LNCAP (cell line): ENCODE measurements around the gene FEV.

Experiments used
- CTCF ChIP-seq: fragments of 450-650 bp; IDR thresholded peaks from 2 replicates; pipeline ENCODE4 v1.5.1; 2017; ENCODE audit warnings: mild to moderate bottlenecking

The FEV gene

GRCh38 chr2:218953366-218953954 is 31.5 kb downstream of the FEV start:
- TF ChIP-seq CTCF: no peak

- TF ChIP-seq CTCF: no peak
Measured at GRCh38 chr2:218952160-218952559, 32.8 kb downstream of the FEV start.

- no peak for TF ChIP-seq CTCF
Measured at GRCh38 chr2:218946621-218947020, 38.4 kb downstream of the FEV start.

- TF ChIP-seq CTCF: no peak
Measured at GRCh38 chr2:218944759-218945404, 40.1 kb downstream of the FEV start.
